ENCODE results near the gene MCRIP1. TPM values are rescaled to one million over a fixed set of nuclear protein-coding genes. Genes with fewer than 3 reads are reported as not detected.
A peak's percentile ranks its signal among the peaks of the same experiment; 100 is the strongest.

Gene MCRIP1
- total RNA-seq, 8 experiments from 2014 or later = 18.1 to 139 (median 101) TPM

- peak overlapping the region; percentile 15 to 60 for H3K27ac ChIP-seq
- H3K4me3 ChIP-seq = no peak overlapping the region
- in situ Hi-C loops (cut with MboI; ENCODE audit: low pct_unique_long_range_greater_than_20kb in 2 of 9, low sequenced_read_pairs in 9 of 9, unreplicated experiment in 9 of 9) = no loop called here
- peaks cover 38 to 40% of the 10 kb centered on the region in 2 donors for H3K4me1 ChIP-seq (replicated peaks in 1 of 2)
- WGBS, 10 experiments = 80% methylated on average over 1 to 3 of the region's 23 CpGs; no CpG with 5 or more reads in 7 of the 10 experiments
- ATAC-seq (replicated peaks in 6 of 8) = peak; percentile 1 to 18 (median 5)
Observed at GRCh38 chr17:81867170-81867990, 34.3 kb upstream of the MCRIP1 start.

DNA sequence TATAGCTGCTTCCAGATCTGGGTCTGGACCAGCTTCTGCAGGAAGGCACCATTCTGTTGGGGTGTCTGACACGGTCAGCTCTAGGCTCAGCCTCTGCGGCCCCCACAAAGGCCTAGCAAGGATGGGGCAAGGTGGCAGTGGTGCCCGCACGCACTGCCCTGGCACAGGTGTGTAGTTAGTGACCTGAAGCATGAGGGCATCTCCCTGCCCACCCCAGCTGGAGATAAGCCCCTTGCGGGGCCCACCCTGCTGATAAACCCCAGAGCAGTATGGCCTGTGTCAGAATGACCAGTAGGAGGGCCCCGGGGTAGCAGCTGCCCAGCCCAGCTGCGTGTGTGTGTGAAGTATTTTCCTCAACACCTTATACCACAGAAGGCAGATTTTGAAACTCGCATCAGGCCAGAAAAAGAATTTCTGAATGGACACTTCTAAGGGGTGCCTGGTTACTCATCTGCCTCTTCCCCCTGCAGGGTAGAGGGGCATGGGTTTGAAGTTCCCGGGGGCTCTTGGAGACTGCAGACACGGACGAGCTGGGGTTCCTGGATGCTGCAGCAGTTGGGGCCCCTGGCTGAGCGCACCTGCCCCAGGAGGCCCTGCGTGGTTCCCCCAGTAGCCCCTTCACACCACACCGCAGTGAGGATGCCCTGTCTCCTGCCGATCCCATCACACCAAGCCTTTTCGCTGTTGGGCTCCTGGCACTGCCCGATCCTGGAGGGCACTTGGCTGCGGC lies 33.5 kb upstream of the MCRIP1 start:
- in situ Hi-C loops (cut with MboI; ENCODE audit: low pct_unique_long_range_greater_than_20kb in 2 of 9, low sequenced_read_pairs in 9 of 9, unreplicated experiment in 9 of 9) = no loop called here
- WGBS, 10 experiments = 83 to 90% (median 85%) methylated on average over 2 to 5 of the region's 18 CpGs; no CpG with 5 or more reads in 7 of the 10 experiments
- Histone ChIP-seq H3K4me1 (replicated peaks in 1 of 2) (peaks cover 42 to 44% of the 10 kb centered on the region in 2 donors), H3K27ac (peak overlapping the region in 1 of 2 donors; percentile 60), H3K4me3 (no peak overlapping the region)
- ATAC-seq (replicated peaks in 6 of 8) = peak in 1 of 8 experiments; percentile 0

- peak overlapping the region in 1 of 2 donors; percentile 4 for H3K27ac ChIP-seq
Observed at GRCh38 chr17:81865733-81866439, 32.8 kb upstream of the MCRIP1 start.

GRCh38 chr17:81865358-81865732 lies 32.3 kb upstream of the MCRIP1 start:
- H3K27ac ChIP-seq = no peak overlapping the region
- 88 to 100% (median 97%) methylated on average over 1 to 7 of the region's 8 CpGs; no CpG with 5 or more reads in 5 of the 10 experiments for WGBS, 10 experiments
- in situ Hi-C loops (cut with MboI; ENCODE audit: low pct_unique_long_range_greater_than_20kb in 2 of 9, low sequenced_read_pairs in 9 of 9, unreplicated experiment in 9 of 9) = no loop called here
- ATAC-seq (replicated peaks in 6 of 8) = no peak
- no peak overlapping the region for H3K4me3 ChIP-seq
- H3K4me1 ChIP-seq (replicated peaks in 1 of 2) = peaks cover 43 to 44% of the 10 kb centered on the region in 2 donors

More at GRCh38 chr17:81865733-81866439, 32.8 kb upstream of the MCRIP1 start:
- ATAC-seq (replicated peaks in 6 of 8) = no peak
- in situ Hi-C loops (cut with MboI; ENCODE audit: low pct_unique_long_range_greater_than_20kb in 2 of 9, low sequenced_read_pairs in 9 of 9, unreplicated experiment in 9 of 9) = no loop called here
- WGBS, 10 experiments = 75 to 90% (median 85%) methylated on average over 2 to 5 of the region's 18 CpGs; no CpG with 5 or more reads in 5 of the 10 experiments
- Histone ChIP-seq H3K4me3 (no peak overlapping the region), H3K4me1 (replicated peaks in 1 of 2) (peaks cover 43 to 44% of the 10 kb centered on the region in 2 donors)

DNA sequence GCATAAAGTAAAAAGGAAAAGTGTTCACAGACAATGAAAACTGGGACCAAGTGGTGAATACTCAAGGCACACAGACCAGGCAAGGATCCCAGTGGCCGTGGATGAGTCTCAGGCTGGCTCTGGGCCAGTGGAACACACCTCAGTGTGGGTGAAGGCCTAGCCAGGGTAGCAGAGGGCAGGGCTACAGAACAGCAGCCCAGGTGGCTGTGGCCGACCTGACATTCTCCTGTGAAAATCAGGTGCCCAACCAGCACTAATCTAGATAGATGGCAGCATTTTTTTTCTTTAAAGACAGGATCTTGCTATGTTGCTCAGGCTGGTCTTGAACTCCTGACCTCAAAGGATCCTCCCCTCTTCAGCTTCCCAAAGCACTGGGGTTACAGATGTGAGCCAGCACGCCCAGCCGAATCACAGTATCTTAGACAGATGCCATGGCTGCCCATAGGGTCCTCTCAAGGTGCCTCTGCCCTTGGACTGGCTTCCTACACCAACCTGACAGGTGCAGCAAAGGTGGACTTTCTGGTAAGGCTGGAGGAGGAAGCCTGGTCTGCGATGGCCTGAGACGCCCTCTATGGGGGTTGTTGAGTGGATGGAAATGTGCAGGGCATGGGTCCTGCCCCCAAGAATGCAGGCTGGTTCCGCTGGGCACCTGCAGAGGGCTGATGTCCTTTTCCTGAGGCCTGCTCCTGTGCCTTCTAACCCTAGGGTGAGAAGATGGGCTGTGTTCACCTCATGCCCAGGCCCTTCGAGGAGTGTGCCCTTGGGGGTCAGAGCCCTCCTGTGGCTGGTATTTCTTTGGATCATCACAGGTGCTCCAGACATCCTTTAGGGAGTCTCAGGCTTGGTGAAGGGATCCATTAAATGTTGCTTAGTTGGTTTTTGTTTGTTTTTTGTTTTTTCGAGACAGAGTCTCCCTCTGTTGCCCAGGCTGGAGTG lies 31.0 kb upstream of the MCRIP1 start:
- in situ Hi-C loops (cut with MboI; ENCODE audit: low pct_unique_long_range_greater_than_20kb in 2 of 9, low sequenced_read_pairs in 9 of 9, unreplicated experiment in 9 of 9) = no loop called here
- Histone ChIP-seq H3K4me3 (no peak overlapping the region), H3K4me1 (replicated peaks in 1 of 2) (peaks cover 35 to 39% of the 10 kb centered on the region in 2 donors), H3K27ac (no peak overlapping the region)
- WGBS, 10 experiments = 55 to 100% (median 92%) methylated on average over 1 to 5 of the region's 9 CpGs; no CpG with 5 or more reads in 4 of the 10 experiments
- ATAC-seq (replicated peaks in 6 of 8) = no peak

GRCh38 chr17:81863123-81863675 lies 30.1 kb upstream of the MCRIP1 start:
- ATAC-seq (replicated peaks in 6 of 8) = no peak
- 17 to 100% (median 79%) methylated on average over 1 to 5 of the region's 6 CpGs; no CpG with 5 or more reads in 3 of the 10 experiments for WGBS, 10 experiments
- peaks cover 31 to 40% of the 10 kb centered on the region in 2 donors for H3K4me1 ChIP-seq (replicated peaks in 1 of 2)
- H3K27ac ChIP-seq = no peak overlapping the region
- in situ Hi-C loops (cut with MboI; ENCODE audit: low pct_unique_long_range_greater_than_20kb in 2 of 9, low sequenced_read_pairs in 9 of 9, unreplicated experiment in 9 of 9) = no loop called here
- H3K4me3 ChIP-seq = no peak overlapping the region

- peak overlapping the region; percentile 47 to 90 (median 69) for H3K4me3 ChIP-seq
- H3K4me1 ChIP-seq (replicated peaks in 1 of 2) = peaks cover 20 to 22% of the 10 kb centered on the region in 2 donors
- in situ Hi-C loops (cut with MboI; ENCODE audit: low pct_unique_long_range_greater_than_20kb in 2 of 9, low sequenced_read_pairs in 9 of 9, unreplicated experiment in 9 of 9) = no loop called here
- 0 to 1% (median 0%) methylated on average over 1 to 28 of the region's 74 CpGs; no CpG with 5 or more reads in 3 of the 10 experiments for WGBS, 10 experiments
- peak; percentile 71 to 89 (median 86) for ATAC-seq (replicated peaks in 6 of 8)
- peak overlapping the region; percentile 95 to 98 for H3K27ac ChIP-seq
Observed at GRCh38 chr17:81860756-81861568, 27.9 kb upstream of the MCRIP1 start.

GRCh38 chr17:81859906-81860755 lies 27.0 kb upstream of the MCRIP1 start, which contains the start of gene P4HB:
TSS of gene P4HB (minus strand) at chr17:81860535. CDS start at chr17:81860471, 64 bp downstream.
- in situ Hi-C loops (cut with MboI; ENCODE audit: low pct_unique_long_range_greater_than_20kb in 2 of 9, low sequenced_read_pairs in 9 of 9, unreplicated experiment in 9 of 9) = no loop called here
- WGBS, 10 experiments = 0% methylated on average over 1 to 8 of the region's 95 CpGs; no CpG with 5 or more reads in 6 of the 10 experiments
- no peak for ATAC-seq (replicated peaks in 6 of 8)
- H3K4me1 ChIP-seq (replicated peaks in 1 of 2) = peaks cover 20 to 22% of the 10 kb centered on the region in 2 donors
- H3K4me3 ChIP-seq = peak within 1 kb of the TSS; percentile 66 to 90 (median 76)
- peak within 1 kb of the TSS; percentile 95 to 98 for H3K27ac ChIP-seq

DNA sequence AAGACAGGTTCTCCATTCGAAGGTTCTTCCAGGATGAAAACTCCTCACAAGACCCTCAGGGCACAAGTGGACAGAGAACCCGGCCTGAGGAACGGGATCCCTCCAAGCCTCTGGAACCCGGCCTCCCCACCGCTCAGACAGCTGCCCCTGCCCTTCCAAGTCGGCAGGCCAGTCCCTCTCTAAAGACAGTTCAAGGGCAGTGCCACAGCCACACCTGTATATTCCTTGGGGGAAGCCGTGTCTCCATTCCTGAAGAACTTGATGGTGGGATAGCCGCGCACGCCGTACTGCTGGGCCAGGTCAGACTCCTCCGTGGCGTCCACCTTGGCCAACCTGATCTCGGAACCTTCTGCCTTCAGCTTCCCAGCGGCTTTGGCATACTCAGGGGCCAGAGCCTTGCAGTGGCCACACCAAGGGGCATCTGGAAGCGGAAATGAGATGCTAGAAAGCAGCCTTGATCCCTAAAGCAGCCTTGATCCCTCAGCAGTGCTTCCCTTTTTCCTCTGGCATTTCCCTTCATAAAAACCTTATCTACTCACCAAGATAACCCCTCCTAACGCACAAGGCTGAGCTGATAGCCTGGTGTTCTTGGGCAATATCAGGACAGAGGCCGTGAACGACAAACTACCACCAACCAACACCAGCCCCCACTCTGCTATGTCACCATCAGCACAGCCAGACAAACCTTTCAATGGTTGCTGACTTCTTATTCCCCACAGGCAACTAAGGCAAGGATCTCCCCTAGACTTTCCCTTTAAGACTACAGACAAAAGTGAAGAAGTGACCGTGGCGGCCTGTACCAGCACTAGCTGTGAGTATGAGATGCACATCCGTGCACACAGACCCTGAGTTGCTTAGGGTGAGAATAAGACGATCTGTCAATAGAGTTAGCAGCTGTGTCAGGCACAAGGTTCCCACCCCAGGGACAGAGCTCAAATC lies 26.1 kb upstream of the MCRIP1 start:
- H3K27ac ChIP-seq = peak overlapping the region; percentile 76 to 93
- peak overlapping the region; percentile 66 to 90 (median 73) for H3K4me3 ChIP-seq
- H3K4me1 ChIP-seq (replicated peaks in 1 of 2) = peaks cover 20 to 22% of the 10 kb centered on the region in 2 donors
- 0 to 91% (median 56%) methylated on average over 1 to 12 of the region's 23 CpGs; no CpG with 5 or more reads in 2 of the 10 experiments for WGBS, 10 experiments
- no peak for ATAC-seq (replicated peaks in 6 of 8)
- in situ Hi-C loops (cut with MboI; ENCODE audit: low pct_unique_long_range_greater_than_20kb in 2 of 9, low sequenced_read_pairs in 9 of 9, unreplicated experiment in 9 of 9) = no loop called here

All from motor neuron (in vitro differentiated cells).